Testis (tissue), 2 donors: ENCODE results near the gene OTUB2.

Experiments used
- CTCF ChIP-seq, 3 experiments: fragments of 450-650 bp in 2 of 3; fragments of 200-600 bp in 1 of 3; sonication (generic) in 1 of 3; IDR thresholded peaks; one replicate each; pipeline ENCODE4 v1.5.1; 2016 to 2019; ENCODE audit warnings: antibody characterized with exemption in 3 of 3, mild to moderate bottlenecking in 2 of 3, moderate library complexity in 1 of 3
- POLR2A ChIP-seq: fragments of 450-650 bp; IDR thresholded peaks from one replicate; pipeline ENCODE4 v1.6.1; 2017; ENCODE audit warnings: antibody characterized with exemption, mild to moderate bottlenecking, moderate library complexity

DNA sequence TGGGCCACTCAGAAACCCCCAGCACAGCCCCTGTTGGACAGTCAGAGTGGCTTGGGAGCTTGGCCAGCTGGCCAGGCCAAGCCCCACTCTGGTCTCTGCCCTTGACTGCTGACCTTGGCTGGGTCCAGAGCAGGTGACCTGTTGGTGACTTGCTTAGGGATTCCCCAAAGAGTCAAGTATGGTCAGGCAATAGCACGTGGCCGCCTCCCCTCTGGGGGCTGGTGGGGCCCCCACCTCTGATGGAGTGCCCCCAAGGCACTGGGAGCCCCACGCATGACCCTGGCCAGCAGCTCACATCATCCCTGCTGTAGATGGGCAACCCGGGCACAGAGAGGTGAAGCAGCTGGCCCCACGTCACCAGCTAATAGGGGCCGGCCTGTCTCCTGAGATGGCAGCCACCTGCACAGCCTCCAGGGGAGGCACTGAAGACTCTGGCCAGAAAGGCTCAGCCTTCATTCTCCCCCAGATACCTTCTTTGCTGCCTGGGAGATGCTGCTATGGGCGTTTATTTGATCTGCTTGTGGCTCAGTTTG is 27.2 kb upstream of the OTUB2 start:
- TF ChIP-seq CTCF (IDR thresholded peaks at IDR 0.05): no peak
- no peak for TF ChIP-seq POLR2A
